K562 (cell line): ENCODE results near the gene KANK4.

ENCODE experiments used
- CTCF ChIP-seq, 3 experiments: IDR thresholded peaks in 2 of 3; conservative IDR thresholded peaks in 1 of 3; 2 replicates each; pipeline ENCODE4 v1.5.1; 2011 to 2012; ENCODE audit warnings: low read length in 3 of 3, mild to moderate bottlenecking in 3 of 3, control low read depth in 2 of 3, improper control_type of control experiment in 1 of 3, inconsistent platforms in 1 of 3, low read depth in 1 of 3, mixed read lengths in 1 of 3, moderate library complexity in 1 of 3; ENCODE audit not compliant: insufficient read depth in 2 of 3
- ELF4 ChIP-seq: fragments of 450-650 bp; formaldehyde crosslinking; IDR thresholded peaks from 2 replicates; pipeline ENCODE4 v1.4.0; 2022; ENCODE audit warnings: missing genetic modification characterization
- NRF1 ChIP-seq, 2 experiments: fragments of 450-650 bp; IDR thresholded peaks in 1 of 2; conservative IDR thresholded peaks in 1 of 2; 2 replicates each; pipeline ENCODE4 v1.6.1; 2014; ENCODE audit warnings: mild to moderate bottlenecking in 2 of 2
- RNF219 ChIP-seq: fragments of 250-450 bp; sonication (Bioruptor Pico); IDR thresholded peaks from 2 replicates; pipeline ENCODE4 v1.5.0; 2022; ENCODE audit warnings: mild to moderate bottlenecking
- USF2 ChIP-seq: sonication (generic); formaldehyde crosslinking; IDR thresholded peaks from 2 replicates; pipeline ENCODE4 v1.5.0; 2020; ENCODE audit warnings: missing genetic modification reagents
- ZNF398 ChIP-seq: fragments of 250-450 bp; sonication (Bioruptor Pico); IDR thresholded peaks from 2 replicates; pipeline ENCODE4 v1.8.0; 2021; ENCODE audit warnings: moderate library complexity, mild to moderate bottlenecking, inconsistent platforms

GRCh38 chr1:62343911-62344310 is 24.7 kb upstream of the KANK4 start:
- TF ChIP-seq ZNF398 (CRISPR knock-in tag), result no peak
- TF ChIP-seq RNF219 (CRISPR knock-in tag), result no peak
- TF ChIP-seq USF2 (CRISPR knock-in tag), result no peak
- no peak for TF ChIP-seq NRF1 (conservative IDR thresholded peaks at IDR 0.05 in 1 of 2, IDR thresholded peaks at IDR 0.05 in 1 of 2)
- TF ChIP-seq CTCF (IDR thresholded peaks at IDR 0.05 in 2 of 3, conservative IDR thresholded peaks at IDR 0.05 in 1 of 3; ENCODE audit: insufficient read depth in 2 of 3, low read depth in 1 of 3, low read length in 3 of 3), result no peak
- TF ChIP-seq ELF4 (CRISPR knock-in tag), result no peak
